Body of pancreas (tissue), 4 donors: ENCODE measurements around the gene ACP2.

Source experiments
- POLR2A ChIP-seq, 3 donors: fragments of 450-650 bp; IDR thresholded peaks; one replicate each; pipeline ENCODE4 v1.6.1; 2016; ENCODE audit warnings: antibody characterized with exemption in 3 of 3, mild to moderate bottlenecking in 2 of 3
- TF ChIP-seq, protein P1 (sequence below), 7 experiments: fragments of 450-650 bp in 4 of 7; fragments of 200-600 bp in 3 of 7; sonication (generic) in 3 of 7; IDR thresholded peaks; one replicate each; pipeline ENCODE4 v1.5.1; 2016 to 2019; ENCODE audit warnings: antibody characterized with exemption in 7 of 7

GRCh38 chr11:47269002-47269828 lies 20.6 kb upstream of the ACP2 start:
- TF ChIP-seq POLR2A (IDR thresholded peaks at IDR 0.05): peak in 1 of 3 donors; percentile 57
- TF ChIP-seq, protein P1, sequence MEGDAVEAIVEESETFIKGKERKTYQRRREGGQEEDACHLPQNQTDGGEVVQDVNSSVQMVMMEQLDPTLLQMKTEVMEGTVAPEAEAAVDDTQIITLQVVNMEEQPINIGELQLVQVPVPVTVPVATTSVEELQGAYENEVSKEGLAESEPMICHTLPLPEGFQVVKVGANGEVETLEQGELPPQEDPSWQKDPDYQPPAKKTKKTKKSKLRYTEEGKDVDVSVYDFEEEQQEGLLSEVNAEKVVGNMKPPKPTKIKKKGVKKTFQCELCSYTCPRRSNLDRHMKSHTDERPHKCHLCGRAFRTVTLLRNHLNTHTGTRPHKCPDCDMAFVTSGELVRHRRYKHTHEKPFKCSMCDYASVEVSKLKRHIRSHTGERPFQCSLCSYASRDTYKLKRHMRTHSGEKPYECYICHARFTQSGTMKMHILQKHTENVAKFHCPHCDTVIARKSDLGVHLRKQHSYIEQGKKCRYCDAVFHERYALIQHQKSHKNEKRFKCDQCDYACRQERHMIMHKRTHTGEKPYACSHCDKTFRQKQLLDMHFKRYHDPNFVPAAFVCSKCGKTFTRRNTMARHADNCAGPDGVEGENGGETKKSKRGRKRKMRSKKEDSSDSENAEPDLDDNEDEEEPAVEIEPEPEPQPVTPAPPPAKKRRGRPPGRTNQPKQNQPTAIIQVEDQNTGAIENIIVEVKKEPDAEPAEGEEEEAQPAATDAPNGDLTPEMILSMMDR (IDR thresholded peaks at IDR 0.05): peak in 3 of 7 experiments; percentile 23 to 32 (median 26)
